ENCODE measurements around the gene RSBN1.
"Not testable (repeated sequence)": the region's sequence is repeated elsewhere in the genome, so short reads cannot be mapped to it uniquely, and the experiment has no call there.

The RSBN1 gene

GRCh38 chr1:113852694-113853093, 40.4 kb upstream of the RSBN1 start:
- not testable (repeated sequence) for H3K36me3 ChIP-seq (ENCODE audit: control insufficient read depth, insufficient read depth, low read length); H3K27ac ChIP-seq (ENCODE audit: low read depth, low read length, severe bottlenecking); H3K4me1 ChIP-seq (ENCODE audit: control insufficient read depth, insufficient read depth, low read length, poor library complexity, severe bottlenecking); H3K4me3 ChIP-seq (ENCODE audit: extremely low read depth, insufficient read depth, low read length, poor library complexity, severe bottlenecking); H3K9me3 ChIP-seq (ENCODE audit: control insufficient read depth, low read length)
- WGBS, 2 experiments (ENCODE audit: insufficient coverage in 2 of 2) = 95 to 98% methylated on average over 5 to 6 of the region's 6 CpGs

GRCh38 chr1:113850127-113850796, 38.0 kb upstream of the RSBN1 start:
- Histone ChIP-seq H3K27ac (ENCODE audit: low read depth, low read length, severe bottlenecking) (no peak overlapping the region), H3K4me3 (ENCODE audit: extremely low read depth, insufficient read depth, low read length, poor library complexity, severe bottlenecking) (no peak overlapping the region), H3K36me3 (ENCODE audit: control insufficient read depth, insufficient read depth, low read length) (no peaks in the 10 kb centered on the region), H3K4me1 (ENCODE audit: control insufficient read depth, insufficient read depth, low read length, poor library complexity, severe bottlenecking) (no peaks in the 10 kb centered on the region), H3K9me3 (ENCODE audit: control insufficient read depth, low read length) (no peaks in the 10 kb centered on the region)
- WGBS, 2 experiments (ENCODE audit: insufficient coverage in 2 of 2) = 100% methylated on average over 1 of the region's 3 CpGs; no CpG with 5 or more reads in 1 of the 2 experiments

- H3K4me1 ChIP-seq (ENCODE audit: control insufficient read depth, insufficient read depth, low read length, poor library complexity, severe bottlenecking) = no peaks in the 10 kb centered on the region
- H3K36me3 ChIP-seq (ENCODE audit: control insufficient read depth, insufficient read depth, low read length) = no peaks in the 10 kb centered on the region
- no peak overlapping the region for H3K4me3 ChIP-seq (ENCODE audit: extremely low read depth, insufficient read depth, low read length, poor library complexity, severe bottlenecking)
- no peak overlapping the region for H3K27ac ChIP-seq (ENCODE audit: low read depth, low read length, severe bottlenecking)
- no peaks in the 10 kb centered on the region for H3K9me3 ChIP-seq (ENCODE audit: control insufficient read depth, low read length)
These were observed 36.8 kb upstream of the RSBN1 start for GRCh38 chr1:113849072-113849471.

GRCh38 chr1:113846391-113847035, 34.2 kb upstream of the RSBN1 start:
- H3K36me3 ChIP-seq (ENCODE audit: control insufficient read depth, insufficient read depth, low read length) = no peaks in the 10 kb centered on the region
- WGBS, 2 experiments (ENCODE audit: insufficient coverage in 2 of 2) = no CpG with 5 or more reads among the region's 2 CpGs
- no peaks in the 10 kb centered on the region for H3K9me3 ChIP-seq (ENCODE audit: control insufficient read depth, low read length)
- H3K27ac ChIP-seq (ENCODE audit: low read depth, low read length, severe bottlenecking) = no peak overlapping the region
- no peaks in the 10 kb centered on the region for H3K4me1 ChIP-seq (ENCODE audit: control insufficient read depth, insufficient read depth, low read length, poor library complexity, severe bottlenecking)
- H3K4me3 ChIP-seq (ENCODE audit: extremely low read depth, insufficient read depth, low read length, poor library complexity, severe bottlenecking) = no peak overlapping the region

GRCh38 chr1:113836534-113836933, 24.3 kb upstream of the RSBN1 start:
- WGBS, 2 experiments (ENCODE audit: insufficient coverage in 2 of 2) = 100% methylated on average over 1 of the region's 1 CpG; no CpG with 5 or more reads in 1 of the 2 experiments
- H3K36me3 ChIP-seq (ENCODE audit: control insufficient read depth, insufficient read depth, low read length) = no peaks in the 10 kb centered on the region
- H3K4me3 ChIP-seq (ENCODE audit: extremely low read depth, insufficient read depth, low read length, poor library complexity, severe bottlenecking) = no peak overlapping the region
- H3K4me1 ChIP-seq (ENCODE audit: control insufficient read depth, insufficient read depth, low read length, poor library complexity, severe bottlenecking) = no peaks in the 10 kb centered on the region
- H3K9me3 ChIP-seq (ENCODE audit: control insufficient read depth, low read length) = no peaks in the 10 kb centered on the region
- no peak overlapping the region for H3K27ac ChIP-seq (ENCODE audit: low read depth, low read length, severe bottlenecking)

GRCh38 chr1:113835686-113836290, 23.5 kb upstream of the RSBN1 start:
- Histone ChIP-seq H3K36me3 (ENCODE audit: control insufficient read depth, insufficient read depth, low read length) (no peaks in the 10 kb centered on the region), H3K27ac (ENCODE audit: low read depth, low read length, severe bottlenecking) (no peak overlapping the region), H3K9me3 (ENCODE audit: control insufficient read depth, low read length) (no peaks in the 10 kb centered on the region), H3K4me3 (ENCODE audit: extremely low read depth, insufficient read depth, low read length, poor library complexity, severe bottlenecking) (no peak overlapping the region), H3K4me1 (ENCODE audit: control insufficient read depth, insufficient read depth, low read length, poor library complexity, severe bottlenecking) (no peaks in the 10 kb centered on the region)
- no CpG with 5 or more reads among the region's 4 CpGs for WGBS, 2 experiments (ENCODE audit: insufficient coverage in 2 of 2)

GRCh38 chr1:113834716-113835115, 22.4 kb upstream of the RSBN1 start:
- H3K4me3 ChIP-seq (ENCODE audit: extremely low read depth, insufficient read depth, low read length, poor library complexity, severe bottlenecking) = no peak overlapping the region
- no peaks in the 10 kb centered on the region for H3K9me3 ChIP-seq (ENCODE audit: control insufficient read depth, low read length)
- 88 to 100% methylated on average over 1 of the region's 2 CpGs for WGBS, 2 experiments (ENCODE audit: insufficient coverage in 2 of 2)

GRCh38 chr1:113830039-113830438, 17.8 kb upstream of the RSBN1 start:
- Histone ChIP-seq H3K9me3 (ENCODE audit: control insufficient read depth, low read length) (no peaks in the 10 kb centered on the region), H3K4me3 (ENCODE audit: extremely low read depth, insufficient read depth, low read length, poor library complexity, severe bottlenecking) (no peak overlapping the region), H3K4me1 (ENCODE audit: control insufficient read depth, insufficient read depth, low read length, poor library complexity, severe bottlenecking) (no peaks in the 10 kb centered on the region), H3K27ac (ENCODE audit: low read depth, low read length, severe bottlenecking) (no peak overlapping the region), H3K36me3 (ENCODE audit: control insufficient read depth, insufficient read depth, low read length) (no peaks in the 10 kb centered on the region)
- 82% methylated on average over 2 of the region's 3 CpGs; no CpG with 5 or more reads in 1 of the 2 experiments for WGBS, 2 experiments (ENCODE audit: insufficient coverage in 2 of 2)

More at GRCh38 chr1:113834716-113835115, 22.4 kb upstream of the RSBN1 start:
- Histone ChIP-seq H3K4me1 (ENCODE audit: control insufficient read depth, insufficient read depth, low read length, poor library complexity, severe bottlenecking) (no peaks in the 10 kb centered on the region), H3K27ac (ENCODE audit: low read depth, low read length, severe bottlenecking) (no peak overlapping the region), H3K36me3 (ENCODE audit: control insufficient read depth, insufficient read depth, low read length) (no peaks in the 10 kb centered on the region)

- Histone ChIP-seq H3K4me1 (ENCODE audit: control insufficient read depth, insufficient read depth, low read length, poor library complexity, severe bottlenecking) (no peaks in the 10 kb centered on the region), H3K36me3 (ENCODE audit: control insufficient read depth, insufficient read depth, low read length) (no peaks in the 10 kb centered on the region), H3K4me3 (ENCODE audit: extremely low read depth, insufficient read depth, low read length, poor library complexity, severe bottlenecking) (no peak overlapping the region), H3K27ac (ENCODE audit: low read depth, low read length, severe bottlenecking) (no peak overlapping the region), H3K9me3 (ENCODE audit: control insufficient read depth, low read length) (no peaks in the 10 kb centered on the region)
- no CpG with 5 or more reads among the region's 1 CpG for WGBS, 2 experiments (ENCODE audit: insufficient coverage in 2 of 2)
These were observed 9.6 kb upstream of the RSBN1 start for GRCh38 chr1:113821916-113822315.

- H3K4me3 ChIP-seq (ENCODE audit: extremely low read depth, insufficient read depth, low read length, poor library complexity, severe bottlenecking) = no peak overlapping the region
- no peaks in the 10 kb centered on the region for H3K36me3 ChIP-seq (ENCODE audit: control insufficient read depth, insufficient read depth, low read length)
- H3K27ac ChIP-seq (ENCODE audit: low read depth, low read length, severe bottlenecking) = no peak overlapping the region
- H3K9me3 ChIP-seq (ENCODE audit: control insufficient read depth, low read length) = no peaks in the 10 kb centered on the region
- no peaks in the 10 kb centered on the region for H3K4me1 ChIP-seq (ENCODE audit: control insufficient read depth, insufficient read depth, low read length, poor library complexity, severe bottlenecking)
- WGBS, 2 experiments (ENCODE audit: insufficient coverage in 2 of 2) = no CpG with 5 or more reads among the region's 2 CpGs
These were observed 6.3 kb upstream of the RSBN1 start for GRCh38 chr1:113818578-113818977.

- WGBS, 2 experiments (ENCODE audit: insufficient coverage in 2 of 2) = 92 to 94% methylated on average over 14 of the region's 15 CpGs
- Histone ChIP-seq H3K9me3 (ENCODE audit: control insufficient read depth, low read length) (no peaks in the 10 kb centered on the region), H3K27ac (ENCODE audit: low read depth, low read length, severe bottlenecking) (no peak overlapping the region), H3K4me3 (ENCODE audit: extremely low read depth, insufficient read depth, low read length, poor library complexity, severe bottlenecking) (no peak overlapping the region), H3K36me3 (ENCODE audit: control insufficient read depth, insufficient read depth, low read length) (peaks cover 8% of the 10 kb centered on the region), H3K4me1 (ENCODE audit: control insufficient read depth, insufficient read depth, low read length, poor library complexity, severe bottlenecking) (no peaks in the 10 kb centered on the region)
These were observed 942 bp upstream of the RSBN1 start for GRCh38 chr1:113813218-113813617.

Measured in mesodermal cell (in vitro differentiated cells).